ENCODE data around the gene KCNH4. TPM values are rescaled to one million over a fixed set of nuclear protein-coding genes. Genes with fewer than 3 reads are reported as not detected.

Gene KCNH4
- total and polyA plus RNA-seq, 9 of the 15 experiments (the other 6 are each of a cell fraction or from before 2014, with no cell fraction given) = 0.10 to 1.8 (median 0.50) TPM

DNA sequence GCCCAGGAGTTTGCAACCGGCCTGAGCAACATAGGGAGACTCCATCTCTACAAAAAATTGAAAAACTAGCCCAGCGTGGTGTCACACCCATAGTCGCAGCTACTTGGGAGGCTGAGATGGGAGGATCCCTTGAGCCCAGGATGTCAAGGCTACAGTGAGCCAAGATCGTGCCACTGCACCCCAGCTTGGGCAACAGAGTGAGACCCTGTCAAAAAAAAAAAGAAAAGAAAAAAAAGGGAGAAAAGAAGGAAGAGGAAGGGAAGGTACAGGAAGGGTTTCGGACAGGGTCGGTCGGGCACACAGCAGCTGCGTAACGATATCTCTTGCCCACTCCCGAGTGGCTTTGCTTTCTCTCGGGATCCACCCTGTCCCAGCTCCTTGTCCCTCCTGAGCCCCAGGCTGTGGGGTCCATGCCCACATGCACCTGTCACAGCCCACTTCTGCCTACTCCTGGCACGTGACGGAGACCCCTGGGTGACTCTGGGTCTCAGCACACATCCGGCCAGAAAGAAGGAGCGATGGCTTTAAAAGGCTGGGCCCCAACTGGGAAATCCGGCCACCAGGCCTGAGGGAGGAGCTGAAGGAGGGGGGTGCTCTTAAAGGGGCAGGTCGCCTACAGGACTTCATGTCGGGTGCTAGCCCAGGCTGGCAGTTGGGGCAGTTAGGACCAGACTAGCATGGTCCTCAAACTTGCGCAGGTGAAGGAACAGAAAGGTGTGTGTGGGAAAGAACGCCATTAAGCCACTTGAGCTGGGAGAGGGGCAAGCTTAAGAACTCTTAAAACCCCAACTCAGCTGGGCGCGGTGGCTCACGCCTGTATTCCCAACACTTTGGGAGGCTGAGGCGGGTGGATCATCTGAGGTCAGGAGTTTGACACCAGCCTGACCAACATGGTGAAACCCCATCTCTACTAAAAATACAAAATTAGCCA lies 13.3 kb upstream of the KCNH4 start, which contains the start of gene GHDC (continued):
- TF ChIP-seq CC2D1A (IDR thresholded peaks at IDR 0.05) = no peak; the same call in 1 of the 2 replicates
- TF ChIP-seq HCFC1 (IDR thresholded peaks at IDR 0.05; ENCODE audit: low read depth, low read length) = peak; percentile 55
- 0 out of 2 replicates have a peak, but pooled peaks have one; percentile 28 for TF ChIP-seq ZNF583 (CRISPR knock-in tag; IDR thresholded peaks at IDR 0.05)
- TF ChIP-seq TSC22D4 (tag; IDR thresholded peaks at IDR 0.05) = no peak
- TF ChIP-seq ZNF212 (CRISPR knock-in tag; IDR thresholded peaks at IDR 0.05) = no peak
- no peak for TF ChIP-seq ZNF518B (CRISPR knock-in tag; IDR thresholded peaks at IDR 0.05)
- TF ChIP-seq, protein P1, sequence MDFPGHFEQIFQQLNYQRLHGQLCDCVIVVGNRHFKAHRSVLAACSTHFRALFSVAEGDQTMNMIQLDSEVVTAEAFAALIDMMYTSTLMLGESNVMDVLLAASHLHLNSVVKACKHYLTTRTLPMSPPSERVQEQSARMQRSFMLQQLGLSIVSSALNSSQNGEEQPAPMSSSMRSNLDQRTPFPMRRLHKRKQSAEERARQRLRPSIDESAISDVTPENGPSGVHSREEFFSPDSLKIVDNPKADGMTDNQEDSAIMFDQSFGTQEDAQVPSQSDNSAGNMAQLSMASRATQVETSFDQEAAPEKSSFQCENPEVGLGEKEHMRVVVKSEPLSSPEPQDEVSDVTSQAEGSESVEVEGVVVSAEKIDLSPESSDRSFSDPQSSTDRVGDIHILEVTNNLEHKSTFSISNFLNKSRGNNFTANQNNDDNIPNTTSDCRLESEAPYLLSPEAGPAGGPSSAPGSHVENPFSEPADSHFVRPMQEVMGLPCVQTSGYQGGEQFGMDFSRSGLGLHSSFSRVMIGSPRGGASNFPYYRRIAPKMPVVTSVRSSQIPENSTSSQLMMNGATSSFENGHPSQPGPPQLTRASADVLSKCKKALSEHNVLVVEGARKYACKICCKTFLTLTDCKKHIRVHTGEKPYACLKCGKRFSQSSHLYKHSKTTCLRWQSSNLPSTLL (IDR thresholded peaks at IDR 0.05) = no peak
- no peak for TF ChIP-seq ZNF124 (CRISPR knock-in tag; IDR thresholded peaks at IDR 0.05)
- 0 out of 4 replicates have a peak, but pooled peaks of 1 of the 2 experiments have one; percentile 11 for TF ChIP-seq TRIM24 (IDR thresholded peaks at IDR 0.05)
- TF ChIP-seq SREBF1 (IDR thresholded peaks at IDR 0.05; ENCODE audit: borderline replicate concordance, low read depth, low read length) = 0 out of 2 replicates have a peak, but pooled peaks have one; percentile 38
- TF ChIP-seq RBM22 (IDR thresholded peaks at IDR 0.05; ENCODE audit: low read depth, low read length, poor library complexity, severe bottlenecking) = no peak
- no peak for TF ChIP-seq GATAD2A (IDR thresholded peaks at IDR 0.05)
- no peak for TF ChIP-seq PCBP1 (IDR thresholded peaks at IDR 0.05; ENCODE audit: low read depth, low read length, poor library complexity, severe bottlenecking)
- no peak for TF ChIP-seq PYGO2 (tag; IDR thresholded peaks at IDR 0.05)
- no peak for TF ChIP-seq ZBTB17 (CRISPR knock-in tag; IDR thresholded peaks at IDR 0.05)
- no peak for TF ChIP-seq MAFK (IDR thresholded peaks at IDR 0.05; ENCODE audit: low read length)
- peak in 1 of 2 experiments; percentile 50; a peak in 1 of 4 replicates for TF ChIP-seq MLLT1 (IDR thresholded peaks at IDR 0.05)
- no peak for TF ChIP-seq ZNF512 (tag; IDR thresholded peaks at IDR 0.05)
- no peak for TF ChIP-seq POLR2AphosphoS2 (IDR thresholded peaks at IDR 0.05; ENCODE audit: low read length)
- peak; percentile 74; the same call in 1 of the 2 replicates for TF ChIP-seq EP400 (IDR thresholded peaks at IDR 0.05)
- TF ChIP-seq HNRNPL (IDR thresholded peaks at IDR 0.05; ENCODE audit: low read depth, low read length) = no peak

Data from K562 (cell line).